GM18507 (cell line): ENCODE data around the gene AGPAT4.

Experiments used
- DNase-seq: peaks from one replicate; pipeline ENCODE4 v3.0.0; 2011; ENCODE audit warnings: low read depth; ENCODE audit not compliant: insufficient read length; ENCODE audit errors: extremely low spot score
- FAIRE-seq: peaks from 2 replicates; lab custom pipeline; 2011; peaks lifted over from hg19 to GRCh38; lab: Jason Lieb, UNC

The AGPAT4 gene

GRCh38 chr6:161214722-161215121 is 59.1 kb downstream of the AGPAT4 start:
- no peak for FAIRE-seq
- no peak for DNase-seq

DNA sequence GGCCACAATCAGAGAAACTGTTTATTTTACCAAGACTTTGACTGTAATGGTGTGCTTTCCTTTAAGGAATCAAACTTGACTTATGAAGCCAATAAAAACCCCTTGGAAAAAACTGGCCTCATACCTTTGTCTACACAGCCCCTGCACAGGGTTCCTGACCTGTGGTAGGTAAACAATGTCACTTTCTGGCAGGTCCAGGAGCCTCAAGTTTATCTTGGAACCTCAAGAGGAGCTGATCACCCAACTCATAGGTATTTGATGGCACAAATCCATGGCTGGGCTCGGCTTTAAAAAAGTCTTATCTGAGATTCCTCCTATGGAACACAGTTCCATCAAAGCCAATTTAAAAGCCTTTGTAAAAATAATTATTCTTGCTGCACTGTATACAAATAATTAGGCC is 61.0 kb downstream of the AGPAT4 start:
- FAIRE-seq (no peak), DNase-seq (no peak)

DNA sequence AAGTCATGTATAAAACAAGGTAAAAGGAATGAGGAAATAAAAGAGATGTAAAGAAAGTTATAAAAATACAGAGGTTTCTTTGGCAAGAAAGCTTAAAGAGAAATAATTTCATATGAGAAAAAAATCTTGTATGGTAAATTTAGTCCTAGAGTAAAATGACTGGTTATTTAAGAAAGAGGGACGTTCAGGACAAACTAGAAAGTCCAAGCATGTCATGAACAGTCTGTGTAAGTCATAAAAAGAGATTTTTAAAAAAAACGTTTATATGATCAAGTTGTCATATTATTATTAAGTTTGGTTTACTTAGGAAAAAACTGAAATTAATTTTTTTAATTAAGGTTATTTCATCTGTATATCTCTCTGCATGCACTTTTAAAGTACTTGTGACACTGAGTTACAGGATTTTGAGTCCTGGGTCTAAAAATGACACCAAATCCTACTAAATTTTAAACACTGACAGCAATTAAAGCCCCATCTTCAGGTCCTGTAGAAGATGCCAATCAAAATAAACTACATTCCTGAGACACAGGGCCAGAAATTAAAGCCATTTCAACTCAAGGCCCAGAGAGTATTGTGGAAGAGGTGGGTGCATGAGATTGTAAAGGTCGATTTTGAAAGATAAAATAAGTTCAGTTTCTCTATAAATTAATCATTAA is 62.4 kb downstream of the AGPAT4 start:
- FAIRE-seq (no peak), DNase-seq (no peak)

- FAIRE-seq (no peak), DNase-seq (no peak)
These were observed 63.0 kb downstream of the AGPAT4 start for GRCh38 chr6:161210857-161211256.

DNA sequence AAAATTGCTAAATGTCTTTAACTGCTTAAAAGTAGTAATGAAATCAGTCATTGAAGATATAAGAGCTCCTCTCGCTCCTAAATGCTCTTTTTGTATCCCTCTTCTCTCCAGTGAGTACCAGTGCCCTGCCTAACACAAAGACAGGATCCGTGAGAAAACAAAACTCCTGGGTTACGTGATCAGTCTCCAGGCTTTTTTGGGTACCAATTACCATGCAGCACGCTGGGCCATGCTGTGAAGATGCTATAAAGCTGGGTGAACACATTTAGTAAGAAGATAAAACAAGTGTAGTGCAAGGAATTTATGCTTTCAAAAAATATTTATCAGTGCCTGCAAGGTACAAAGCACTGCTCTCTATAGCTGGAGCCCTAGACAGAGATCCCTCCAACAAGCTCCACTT is 66.7 kb downstream of the AGPAT4 start:
- DNase-seq (no peak), FAIRE-seq (no peak)

DNA sequence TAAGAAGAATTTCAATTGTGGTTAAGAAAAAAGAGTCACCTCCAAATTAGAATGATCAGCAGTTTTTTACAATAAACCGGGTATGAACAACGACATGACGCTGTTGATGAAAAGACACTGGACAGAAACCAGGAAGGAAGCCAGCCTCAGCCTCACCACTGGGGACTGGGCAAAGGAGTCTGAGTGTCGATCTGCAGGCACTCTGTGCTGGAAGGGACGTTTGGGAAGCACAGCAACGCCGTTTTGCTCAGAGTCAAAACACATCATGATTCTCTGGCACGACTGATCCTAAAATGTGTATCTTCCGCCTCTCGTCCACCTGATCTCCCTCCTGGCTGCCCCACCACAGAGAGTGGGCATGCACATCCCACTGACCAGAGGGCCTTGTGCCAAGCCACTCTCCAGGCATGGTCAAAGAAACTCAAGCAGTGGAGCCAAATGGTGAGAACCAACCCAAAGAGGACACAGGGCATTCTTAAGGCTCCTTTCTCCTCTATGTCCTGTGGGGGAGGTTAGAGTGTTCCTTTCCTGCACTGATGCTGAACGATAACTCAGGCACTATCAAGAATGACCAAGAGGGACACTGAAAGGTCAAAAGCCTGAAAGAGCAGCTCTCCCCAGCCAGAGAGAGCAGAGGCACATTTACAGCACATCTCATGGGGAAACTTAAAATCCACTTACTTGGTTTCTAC is 68.8 kb downstream of the AGPAT4 start:
- DNase-seq (no peak), FAIRE-seq (no peak)

DNA sequence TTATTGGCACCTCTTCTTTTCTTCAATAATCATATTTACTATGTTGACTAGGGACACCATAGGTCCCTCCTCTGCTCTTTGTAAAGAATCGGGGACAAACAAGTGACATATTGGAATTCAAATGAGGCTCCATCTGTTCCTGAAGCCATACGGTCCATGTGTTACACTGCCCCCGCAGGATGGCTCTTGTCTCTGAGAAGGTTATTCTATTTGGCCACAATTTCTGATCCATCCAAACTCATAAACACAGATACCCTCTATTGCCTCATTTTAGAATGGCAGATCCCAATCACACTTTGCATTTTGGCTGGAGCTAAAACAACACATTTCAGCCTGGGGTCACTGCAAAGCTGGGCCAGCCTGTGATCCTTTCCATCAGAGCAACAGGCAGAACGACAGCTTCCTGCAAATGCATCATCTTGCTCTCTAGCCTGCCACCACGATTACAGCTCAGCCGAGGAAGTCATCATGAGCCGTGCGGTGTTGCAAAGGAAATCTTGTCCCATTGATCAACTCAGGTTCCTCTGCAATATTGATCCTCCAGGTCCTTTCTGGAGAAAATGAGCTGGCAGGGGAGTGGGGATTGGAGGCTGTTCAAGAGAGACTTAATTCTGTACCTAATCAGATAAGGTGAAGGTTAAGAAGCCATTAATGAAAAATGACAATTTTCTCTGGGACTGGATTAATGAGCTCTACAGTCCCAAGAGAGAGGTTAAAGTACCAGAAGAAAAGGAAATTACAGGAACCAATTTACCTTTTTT is 73.1 kb downstream of the AGPAT4 start:
- FAIRE-seq = no peak

DNA sequence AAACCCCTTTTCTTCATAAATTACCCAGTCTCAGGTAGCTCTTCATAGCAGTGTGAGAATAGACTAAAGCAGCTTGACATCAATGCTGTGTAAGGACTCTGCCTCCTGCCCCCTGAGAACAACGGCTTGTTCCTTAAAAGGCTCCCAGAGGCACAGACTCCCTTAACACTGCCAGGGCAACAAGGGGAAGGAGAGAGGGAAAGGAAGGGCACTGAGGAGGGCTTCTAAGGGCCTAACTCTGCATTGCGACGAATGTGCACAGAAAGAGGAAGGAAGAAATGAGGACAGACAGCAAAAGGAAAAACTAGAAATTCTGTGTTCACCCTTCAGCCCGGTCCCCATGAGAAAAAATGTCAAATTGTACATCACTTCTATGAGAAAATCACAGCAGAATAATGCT is 74.0 kb downstream of the AGPAT4 start:
- FAIRE-seq (no peak), DNase-seq (no peak)

More for the DNA sequence above, 73.1 kb downstream of the AGPAT4 start:
- DNase-seq = no peak

GRCh38 chr6:161198783-161199460 is 74.9 kb downstream of the AGPAT4 start:
- no peak for FAIRE-seq
- no peak for DNase-seq

GRCh38 chr6:161198176-161198575 is 75.7 kb downstream of the AGPAT4 start:
- DNase-seq (no peak), FAIRE-seq (no peak)

- FAIRE-seq = no peak
- DNase-seq = no peak
These were observed 78.5 kb downstream of the AGPAT4 start for GRCh38 chr6:161195386-161195785.

DNA sequence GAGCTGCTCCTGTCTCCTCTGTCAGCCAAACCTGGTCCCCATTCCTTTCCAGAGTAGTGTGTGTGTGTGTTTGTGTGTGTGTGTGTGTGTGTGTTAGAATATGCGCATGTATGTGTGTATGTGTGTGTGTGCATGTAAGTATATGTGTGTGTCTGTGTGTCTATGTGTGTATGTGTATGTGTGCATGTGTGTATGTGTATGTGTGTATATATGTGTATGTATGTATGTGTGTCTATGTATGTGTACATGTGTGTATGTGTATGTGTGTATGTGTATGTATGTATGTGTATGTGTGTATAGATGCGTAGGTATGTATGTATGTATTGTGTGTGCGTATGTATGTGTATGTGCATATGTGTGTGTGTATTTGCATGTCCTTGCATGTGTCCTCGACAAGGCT is 79.5 kb downstream of the AGPAT4 start:
- FAIRE-seq = no peak
- no peak for DNase-seq

- no peak for FAIRE-seq
- no peak for DNase-seq
These were observed 81.0 kb downstream of the AGPAT4 start for GRCh38 chr6:161192636-161193411.

- DNase-seq = no peak
- no peak for FAIRE-seq
These were observed 82.2 kb downstream of the AGPAT4 start for GRCh38 chr6:161191671-161192070.

DNA sequence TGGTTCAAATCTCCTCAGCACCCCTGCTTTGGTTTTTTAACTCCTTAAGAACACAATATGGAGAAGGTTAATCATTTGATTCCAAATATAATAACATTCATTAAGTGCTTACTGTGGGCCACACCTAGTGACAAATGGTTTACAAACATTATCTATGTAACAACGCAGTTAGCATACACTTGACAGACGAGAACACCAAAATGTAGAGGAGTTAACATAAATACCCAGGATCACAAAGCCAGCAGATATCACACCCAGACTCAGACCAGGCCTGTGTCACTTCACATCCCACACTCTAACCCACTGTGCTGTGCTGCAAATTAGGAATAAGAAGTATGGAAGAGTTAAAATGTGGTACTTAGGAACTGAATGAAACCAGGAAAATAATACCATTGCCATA is 82.9 kb downstream of the AGPAT4 start:
- no peak for DNase-seq
- FAIRE-seq = no peak

GRCh38 chr6:161189891-161190290 is 84.0 kb downstream of the AGPAT4 start:
- DNase-seq (no peak), FAIRE-seq (no peak)

DNA sequence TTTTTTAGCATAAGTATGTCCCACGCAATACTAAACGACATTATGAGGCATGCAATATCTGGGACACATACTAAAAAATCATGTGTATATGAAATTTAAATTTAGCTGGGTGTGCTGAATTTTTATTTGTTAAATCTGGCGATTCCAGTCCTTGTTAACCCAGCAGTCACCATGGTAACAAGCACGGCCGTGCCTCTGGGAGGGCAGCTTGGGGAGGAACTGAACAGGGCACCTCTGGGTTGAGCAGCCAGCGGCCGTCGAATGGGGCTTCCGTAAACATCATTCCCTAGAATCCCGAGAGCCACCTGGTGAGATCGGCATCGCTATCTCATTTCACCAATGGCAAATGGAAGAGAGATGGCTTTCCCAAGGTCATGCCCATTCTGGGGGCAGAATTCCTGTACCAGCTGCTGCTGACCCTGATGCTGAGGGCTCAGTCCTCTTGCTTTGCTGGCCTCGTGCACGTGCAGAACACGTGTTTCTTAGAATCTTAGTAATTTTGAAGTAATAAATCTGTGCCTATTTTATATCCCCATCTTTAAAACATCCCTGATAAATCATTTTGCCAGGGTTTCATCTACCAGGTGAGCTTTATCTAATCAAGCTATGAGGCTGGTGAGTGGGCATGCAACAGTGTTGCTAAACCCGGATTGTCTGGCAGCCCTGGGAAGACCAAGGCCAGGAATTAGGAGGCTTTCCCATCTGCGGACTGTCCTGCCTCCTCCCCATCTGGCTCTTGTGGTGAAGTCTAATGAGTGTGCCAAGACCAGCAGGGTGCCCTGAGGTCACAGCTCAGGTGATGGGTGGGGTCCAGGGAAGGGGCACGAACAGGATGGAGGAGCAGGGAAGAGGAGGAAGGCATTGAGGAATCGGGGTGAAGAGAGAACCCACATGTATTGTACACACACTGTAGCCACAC is 85.1 kb downstream of the AGPAT4 start:
- FAIRE-seq (no peak), DNase-seq (no peak)

DNA sequence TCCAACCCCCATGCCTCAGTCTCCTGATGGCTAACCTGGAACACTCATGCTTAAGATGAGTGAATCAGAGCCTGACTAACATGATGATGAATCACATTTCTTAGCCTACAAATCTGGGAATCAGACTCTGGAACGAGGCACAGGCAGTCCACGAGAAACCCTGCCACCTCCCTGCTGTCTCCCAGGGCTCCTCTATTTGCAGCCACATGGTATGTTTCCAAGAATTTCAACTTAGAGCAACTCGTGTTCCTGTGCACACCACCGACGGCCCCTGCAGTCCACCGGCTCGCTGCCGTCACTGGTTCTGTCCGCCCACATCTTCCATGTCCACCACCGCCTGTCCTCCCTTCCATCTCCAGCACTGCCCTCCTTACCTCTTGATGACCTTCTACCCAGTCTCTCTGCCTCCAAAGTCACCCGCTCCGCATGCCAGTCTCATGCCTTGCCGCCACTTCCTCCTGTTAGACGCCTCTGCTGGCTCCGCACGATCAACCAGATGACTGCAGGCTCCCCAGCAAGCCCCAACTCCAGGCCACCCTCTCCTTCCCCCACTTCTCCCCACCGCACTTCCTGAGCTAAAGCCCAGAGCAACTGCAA is 87.6 kb downstream of the AGPAT4 start:
- no peak for DNase-seq

More for the DNA sequence above, 87.6 kb downstream of the AGPAT4 start:
- no peak for FAIRE-seq
